K562 (cell line): Measurements from ENCODE around the gene SLC10A4.

Source experiments
- ATF6 ChIP-seq: sonication (generic); formaldehyde crosslinking; IDR thresholded peaks from 2 replicates; pipeline ENCODE4 v1.4.0; 2020; ENCODE audit warnings: mild to moderate bottlenecking, missing genetic modification reagents
- ATF7 ChIP-seq: fragments of 450-650 bp; IDR thresholded peaks from 2 replicates; pipeline ENCODE4 v1.7.1; 2014; ENCODE audit warnings: mild to moderate bottlenecking, moderate library complexity
- CTCF ChIP-seq, 3 experiments: IDR thresholded peaks in 2 of 3; conservative IDR thresholded peaks in 1 of 3; 2 replicates each; pipeline ENCODE4 v1.5.1; 2011 to 2012; ENCODE audit warnings: low read length in 3 of 3, mild to moderate bottlenecking in 3 of 3, control low read depth in 2 of 3, improper control_type of control experiment in 1 of 3, inconsistent platforms in 1 of 3, low read depth in 1 of 3, mixed read lengths in 1 of 3, moderate library complexity in 1 of 3; ENCODE audit not compliant: insufficient read depth in 2 of 3
- ETV6 ChIP-seq, 3 experiments: fragments of 150-350 bp in 1 of 3; sonication (generic) in 1 of 3; formaldehyde crosslinking in 1 of 3; IDR thresholded peaks; 2 replicates each; pipeline versions ENCODE4 v1.6.1 to v1.8.0; 2014 to 2022; ENCODE audit warnings: borderline replicate concordance in 2 of 3, low read depth in 2 of 3, antibody characterized with exemption in 1 of 3, low read length in 1 of 3, mild to moderate bottlenecking in 1 of 3, missing genetic modification reagents in 1 of 3
- NFE2L1 ChIP-seq: fragments of 450-650 bp; IDR thresholded peaks from 2 replicates; pipeline ENCODE4 v1.6.1; 2016; ENCODE audit warnings: missing genetic modification characterization, low read depth, mild to moderate bottlenecking, missing compliant biosample characterization, moderate library complexity, borderline replicate concordance
- POLR2A ChIP-seq: fragments of 450-650 bp; conservative IDR thresholded peaks from 2 replicates; pipeline ENCODE4 v1.6.1; 2016
- SMARCB1 ChIP-seq: IDR thresholded peaks from 2 replicates; pipeline ENCODE4 v1.6.1; 2011; ENCODE audit warnings: improper control_type of control experiment, low read depth; ENCODE audit not compliant: insufficient read length
- TAF1 ChIP-seq: IDR thresholded peaks from 2 replicates; pipeline ENCODE4 v1.6.1; 2011; ENCODE audit warnings: mild to moderate bottlenecking, low read length, moderate library complexity; ENCODE audit not compliant: insufficient read depth, control insufficient read depth, severe bottlenecking; ENCODE audit errors: extremely low read depth
- TFAP4 ChIP-seq: sonication (generic); formaldehyde crosslinking; IDR thresholded peaks from 2 replicates; pipeline ENCODE4 v1.8.0; 2022; ENCODE audit warnings: missing genetic modification reagents, mild to moderate bottlenecking, moderate library complexity, borderline replicate concordance
- USF2 ChIP-seq: sonication (generic); formaldehyde crosslinking; IDR thresholded peaks from 2 replicates; pipeline ENCODE4 v1.5.0; 2020; ENCODE audit warnings: missing genetic modification reagents
- ZBTB49 ChIP-seq: sonication (generic); formaldehyde crosslinking; IDR thresholded peaks from 2 replicates; pipeline ENCODE4 v1.8.0; 2022; ENCODE audit warnings: missing genetic modification reagents, mild to moderate bottlenecking, borderline replicate concordance

GRCh38 chr4:48439988-48440387 lies 43.2 kb upstream of the SLC10A4 start:
- TF ChIP-seq ETV6 (IDR thresholded peaks at IDR 0.05; ENCODE audit: borderline replicate concordance in 1 of 2, low read depth in 2 of 2, low read length in 1 of 2) (no peak), ETV6 (CRISPR knock-in tag; IDR thresholded peaks at IDR 0.05; ENCODE audit: borderline replicate concordance) (no peak), TFAP4 (CRISPR knock-in tag) (no peak), ZBTB49 (CRISPR knock-in tag) (no peak), CTCF (IDR thresholded peaks at IDR 0.05 in 2 of 3, conservative IDR thresholded peaks at IDR 0.05 in 1 of 3; ENCODE audit: insufficient read depth in 2 of 3, low read depth in 1 of 3, low read length in 3 of 3) (no peak), NFE2L1 (no peak), SMARCB1 (no peak), POLR2A (no peak), TAF1 (no peak), ATF6 (no peak), ATF7 (no peak), USF2 (CRISPR knock-in tag) (no peak)
